Dedifferentiated amniotic fluid mesenchymal stem cell (primary cell): Measurements from ENCODE around the gene SH3PXD2A.
"Not testable (repeated sequence)": the region's sequence is repeated elsewhere in the genome, so short reads cannot be mapped to it uniquely, and the experiment has no call there.

ENCODE experiments used
- DNase-seq: peaks from one replicate; pipeline ENCODE4 v3.0.0-alpha.2; 2016; ENCODE audit errors: extremely low spot score

The SH3PXD2A gene

GRCh38 chr10:103620891-103621782 is 234.2 kb downstream of the SH3PXD2A start:
- no peak for DNase-seq

GRCh38 chr10:103620352-103620740 is 235.0 kb downstream of the SH3PXD2A start:
- no peak for DNase-seq

GRCh38 chr10:103619424-103620351 is 235.7 kb downstream of the SH3PXD2A start:
- DNase-seq, result no peak

GRCh38 chr10:103618575-103619423 is 236.6 kb downstream of the SH3PXD2A start:
- DNase-seq, result peak; percentile 29

GRCh38 chr10:103617602-103618385 is 237.6 kb downstream of the SH3PXD2A start:
- DNase-seq, result no peak

- peak; percentile 75 for DNase-seq
Observed at GRCh38 chr10:103616705-103617601, 238.4 kb downstream of the SH3PXD2A start.

GRCh38 chr10:103614306-103615158 is 240.8 kb downstream of the SH3PXD2A start:
- no peak for DNase-seq

GRCh38 chr10:103613616-103614015 is 241.8 kb downstream of the SH3PXD2A start:
- DNase-seq, result no peak

- DNase-seq, result peak; percentile 32
Observed at GRCh38 chr10:103612462-103613365, 242.7 kb downstream of the SH3PXD2A start.

GRCh38 chr10:103610921-103611511 is 244.4 kb downstream of the SH3PXD2A start:
- no peak for DNase-seq

GRCh38 chr10:103610083-103610472 is 245.3 kb downstream of the SH3PXD2A start:
- DNase-seq, result no peak

- DNase-seq, result no peak
Observed at GRCh38 chr10:103609231-103610082, 245.9 kb downstream of the SH3PXD2A start.

GRCh38 chr10:103608056-103608455 is 247.3 kb downstream of the SH3PXD2A start:
- not testable (repeated sequence) for DNase-seq

GRCh38 chr10:103607051-103607450 is 248.3 kb downstream of the SH3PXD2A start:
- DNase-seq, result not testable (repeated sequence)

- DNase-seq, result not testable (repeated sequence)
Observed at GRCh38 chr10:103606097-103606438, 249.3 kb downstream of the SH3PXD2A start.

GRCh38 chr10:103605359-103606096 is 249.8 kb downstream of the SH3PXD2A start:
- DNase-seq, result peak; percentile 23
